ENCODE data around the gene CYP8B1. TPM values are rescaled to one million over a fixed set of nuclear protein-coding genes. Genes with fewer than 3 reads are reported as not detected.

The CYP8B1 gene
- total RNA-seq, 4 donors from 2014 or later = not detected

DNA sequence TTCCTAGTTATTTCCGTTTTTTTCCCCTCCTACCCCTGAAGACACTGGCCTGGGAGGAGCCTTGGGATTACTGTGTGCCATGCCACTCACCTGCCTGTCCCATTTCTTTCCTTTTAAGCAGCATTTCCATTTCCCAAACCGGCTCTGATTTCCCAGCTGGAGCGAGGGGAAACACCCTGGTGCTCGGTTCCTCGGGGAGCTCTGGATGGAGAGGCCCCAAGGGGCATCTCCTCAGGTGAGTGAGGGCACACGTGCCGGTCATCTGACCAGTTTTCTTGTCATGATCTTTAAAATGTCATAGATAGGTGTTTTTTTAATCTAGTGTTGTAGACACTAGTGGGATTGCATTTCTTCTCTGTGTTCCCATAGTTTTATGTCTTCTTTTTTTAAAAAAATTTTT lies 33.0 kb upstream of the CYP8B1 start:
- no peak for DNase-seq
- H3K27ac ChIP-seq = no peak overlapping the region
- peaks cover 0 to 24% (median 7%) of the 10 kb centered on the region in 3 donors for H3K4me1 ChIP-seq
- no peak overlapping the region for H3K4me3 ChIP-seq
- peaks cover 0 to 10% (median 0%) of the 10 kb centered on the region in 4 donors for H3K27me3 ChIP-seq
- intact Hi-C loops (cut with DNase I) = no loop called here
- peaks cover 0 to 53% (median 7%) of the 10 kb centered on the region in 3 donors for H3K36me3 ChIP-seq
- peaks cover 0 to 32% (median 15%) of the 10 kb centered on the region in 3 donors for H3K9me3 ChIP-seq
- WGBS, 2 donors = 72 to 82% methylated on average over 7 of the region's 7 CpGs
- TF ChIP-seq, protein P1, sequence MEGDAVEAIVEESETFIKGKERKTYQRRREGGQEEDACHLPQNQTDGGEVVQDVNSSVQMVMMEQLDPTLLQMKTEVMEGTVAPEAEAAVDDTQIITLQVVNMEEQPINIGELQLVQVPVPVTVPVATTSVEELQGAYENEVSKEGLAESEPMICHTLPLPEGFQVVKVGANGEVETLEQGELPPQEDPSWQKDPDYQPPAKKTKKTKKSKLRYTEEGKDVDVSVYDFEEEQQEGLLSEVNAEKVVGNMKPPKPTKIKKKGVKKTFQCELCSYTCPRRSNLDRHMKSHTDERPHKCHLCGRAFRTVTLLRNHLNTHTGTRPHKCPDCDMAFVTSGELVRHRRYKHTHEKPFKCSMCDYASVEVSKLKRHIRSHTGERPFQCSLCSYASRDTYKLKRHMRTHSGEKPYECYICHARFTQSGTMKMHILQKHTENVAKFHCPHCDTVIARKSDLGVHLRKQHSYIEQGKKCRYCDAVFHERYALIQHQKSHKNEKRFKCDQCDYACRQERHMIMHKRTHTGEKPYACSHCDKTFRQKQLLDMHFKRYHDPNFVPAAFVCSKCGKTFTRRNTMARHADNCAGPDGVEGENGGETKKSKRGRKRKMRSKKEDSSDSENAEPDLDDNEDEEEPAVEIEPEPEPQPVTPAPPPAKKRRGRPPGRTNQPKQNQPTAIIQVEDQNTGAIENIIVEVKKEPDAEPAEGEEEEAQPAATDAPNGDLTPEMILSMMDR (IDR thresholded peaks at IDR 0.05) = no peak
- TF ChIP-seq POLR2A (IDR thresholded peaks at IDR 0.05) = no peak

DNA sequence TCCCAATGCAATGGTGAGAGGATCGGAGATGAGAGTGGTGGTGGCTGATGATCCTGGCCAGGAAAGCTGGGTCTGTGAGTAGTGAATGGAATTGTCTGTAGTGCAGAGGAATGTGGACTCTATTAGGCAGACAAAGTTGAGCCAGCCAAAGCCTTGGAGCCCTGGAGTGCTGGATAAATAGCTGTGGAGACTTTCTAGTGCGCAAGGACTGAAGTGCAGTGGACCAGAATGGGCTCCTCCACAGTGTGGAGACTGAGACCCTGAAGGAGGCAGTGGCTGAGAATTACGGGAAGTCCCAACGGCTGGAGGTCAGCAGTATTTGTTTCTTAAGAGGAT lies 31.1 kb upstream of the CYP8B1 start:
- intact Hi-C loops (cut with DNase I) = no loop called here
- WGBS, 2 donors = 66 to 71% methylated on average over 4 of the region's 4 CpGs
- Histone ChIP-seq H3K36me3 (peaks cover 0 to 40% (median 0%) of the 10 kb centered on the region in 3 donors), H3K27me3 (peaks cover 0 to 10% (median 0%) of the 10 kb centered on the region in 4 donors), H3K9me3 (peaks cover 0 to 21% (median 6%) of the 10 kb centered on the region in 3 donors), H3K27ac (peak overlapping the region in 3 of 4 donors; percentile 69 to 80 (median 73)), H3K4me3 (peak overlapping the region in 3 of 4 donors; percentile 51 to 76 (median 70)), H3K4me1 (peaks cover 0 to 27% (median 7%) of the 10 kb centered on the region in 3 donors)
- TF ChIP-seq, protein P1 (IDR thresholded peaks at IDR 0.05) = no peak
- TF ChIP-seq POLR2A (IDR thresholded peaks at IDR 0.05) = no peak
- no peak for DNase-seq

DNA sequence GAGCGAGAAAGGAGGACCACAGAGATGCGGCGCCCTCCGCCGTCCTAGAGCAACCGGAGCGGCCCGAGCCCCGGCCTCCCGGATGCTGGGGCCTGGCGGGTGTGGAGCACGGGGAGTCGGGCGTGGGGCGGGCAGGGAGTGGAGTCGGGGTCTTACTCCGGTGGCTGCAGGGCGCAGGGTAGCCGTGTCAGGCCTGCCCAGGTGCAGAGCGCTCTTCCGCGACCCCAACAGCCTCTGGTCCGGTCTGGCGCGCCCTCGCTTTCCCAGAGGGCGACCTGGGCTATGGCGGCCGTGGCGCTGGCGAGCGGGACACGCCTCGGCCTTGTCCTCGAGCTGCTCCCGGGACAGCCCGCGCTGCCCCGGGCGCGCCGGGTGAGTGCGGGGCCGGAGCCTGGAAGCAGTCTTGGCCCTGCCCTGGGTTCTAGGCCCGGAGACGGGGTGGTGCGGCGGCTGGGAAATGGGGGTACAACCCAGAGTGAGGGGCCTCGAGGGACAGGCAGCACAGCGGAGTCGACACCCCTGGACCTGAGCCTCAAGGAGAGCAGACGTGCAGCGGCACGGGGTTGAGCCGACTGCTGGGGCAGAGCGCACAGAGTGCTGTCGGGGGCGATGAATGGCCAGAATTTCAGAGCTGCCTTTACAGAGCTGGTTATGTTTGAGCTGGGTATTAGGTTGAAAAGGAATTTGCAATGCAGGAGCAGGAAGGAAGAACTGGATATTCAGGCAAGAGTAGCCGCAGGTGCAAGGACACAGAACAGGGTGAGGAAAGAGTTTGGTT lies 30.6 kb upstream of the CYP8B1 start, which contains the start of gene ZNF662:
TSS of gene ZNF662 (plus strand) at position 73 of the 778 bp plus-strand sequence. CDS start 1,973 bp downstream, outside the sequence.
- DNase-seq = no peak
- WGBS, 2 donors = 4 to 11% methylated on average over 7 to 12 of the region's 59 CpGs

DNA sequence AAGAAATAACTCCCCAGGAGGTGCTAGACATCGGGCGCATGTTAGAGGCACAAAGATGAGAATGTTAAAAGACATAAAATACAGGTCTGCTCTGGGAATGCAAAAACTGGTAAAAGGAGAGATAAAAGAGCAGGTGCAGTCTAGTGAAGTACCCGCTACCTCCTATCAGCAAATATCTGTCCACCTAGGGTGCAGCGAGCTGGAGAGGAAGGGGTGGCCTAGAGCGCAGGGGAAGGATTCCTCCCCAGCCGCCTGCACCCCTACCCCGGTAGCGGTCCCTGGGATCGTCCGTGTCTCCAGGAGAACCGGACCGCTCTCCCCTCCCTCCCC lies 30.0 kb upstream of the CYP8B1 start:
- WGBS, 2 donors = 13 to 40% methylated on average over 6 to 12 of the region's 12 CpGs
- intact Hi-C loops (cut with DNase I) = no loop called here

More for the DNA sequence above, 30.6 kb upstream of the CYP8B1 start, which contains the start of gene ZNF662:
- intact Hi-C loops (cut with DNase I) = no loop called here
- Histone ChIP-seq H3K4me1 (peaks cover 0 to 32% (median 7%) of the 10 kb centered on the region in 3 donors), H3K4me3 (peak within 1 kb of the TSS; percentile 51 to 76 (median 64)), H3K36me3 (peaks cover 0 to 34% (median 0%) of the 10 kb centered on the region in 3 donors), H3K9me3 (peaks cover 0 to 15% (median 6%) of the 10 kb centered on the region in 3 donors), H3K27me3 (peaks cover 0 to 10% (median 0%) of the 10 kb centered on the region in 4 donors), H3K27ac (peak within 1 kb of the TSS; percentile 65 to 80 (median 71))
- TF ChIP-seq POLR2A (IDR thresholded peaks at IDR 0.05) = no peak
- TF ChIP-seq, protein P1 (IDR thresholded peaks at IDR 0.05) = no peak

More for the DNA sequence above, 30.0 kb upstream of the CYP8B1 start:
- H3K36me3 ChIP-seq = peaks cover 0 to 29% (median 0%) of the 10 kb centered on the region in 3 donors
- peak overlapping the region; percentile 65 to 80 (median 71) for H3K27ac ChIP-seq
- H3K27me3 ChIP-seq = peaks cover 0 to 10% (median 0%) of the 10 kb centered on the region in 4 donors
- peaks cover 0 to 35% (median 7%) of the 10 kb centered on the region in 3 donors for H3K4me1 ChIP-seq
- peaks cover 0 to 10% (median 5%) of the 10 kb centered on the region in 3 donors for H3K9me3 ChIP-seq
- no peak for DNase-seq
- peak overlapping the region; percentile 51 to 76 (median 64) for H3K4me3 ChIP-seq
- TF ChIP-seq, protein P1 (IDR thresholded peaks at IDR 0.05) = no peak
- TF ChIP-seq POLR2A (IDR thresholded peaks at IDR 0.05) = no peak

All from esophagus squamous epithelium (tissue), 5 donors.